ENCODE data around the gene PRDM16.

DNA sequence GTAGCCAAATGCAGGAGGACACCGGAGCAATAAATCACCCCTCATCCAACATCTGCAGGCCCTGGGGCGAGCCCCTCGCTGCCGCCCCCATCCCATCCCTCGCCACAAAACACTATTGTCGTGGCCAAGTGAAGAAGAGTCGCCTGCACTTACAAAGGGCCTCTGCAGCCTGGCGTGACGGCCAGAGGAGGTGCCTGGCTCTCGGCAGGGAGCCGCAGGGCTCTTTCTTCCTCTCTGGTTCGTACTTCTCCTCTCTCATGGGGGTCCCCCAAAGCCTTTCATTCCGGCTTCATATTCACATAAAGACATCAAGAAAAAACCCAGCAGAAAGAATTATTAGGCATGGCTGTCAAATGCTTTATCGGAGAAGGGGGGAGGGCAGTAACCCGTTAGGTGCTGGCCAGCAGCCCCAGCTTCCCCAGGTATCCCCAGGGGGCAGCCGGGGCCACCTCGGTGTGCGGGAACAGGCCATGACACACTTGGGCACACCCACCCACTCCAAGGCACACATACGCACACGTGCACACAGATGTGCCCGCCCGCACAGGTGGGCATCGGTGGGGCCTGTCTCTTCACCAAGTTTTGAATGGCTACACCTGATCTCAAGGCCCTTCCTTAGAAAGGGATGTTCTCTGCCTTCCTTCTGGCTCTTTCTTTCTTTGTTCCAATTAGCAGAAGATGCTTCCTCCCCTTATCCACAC is 149.1 kb downstream of the PRDM16 start:
- TF ChIP-seq, protein P1, sequence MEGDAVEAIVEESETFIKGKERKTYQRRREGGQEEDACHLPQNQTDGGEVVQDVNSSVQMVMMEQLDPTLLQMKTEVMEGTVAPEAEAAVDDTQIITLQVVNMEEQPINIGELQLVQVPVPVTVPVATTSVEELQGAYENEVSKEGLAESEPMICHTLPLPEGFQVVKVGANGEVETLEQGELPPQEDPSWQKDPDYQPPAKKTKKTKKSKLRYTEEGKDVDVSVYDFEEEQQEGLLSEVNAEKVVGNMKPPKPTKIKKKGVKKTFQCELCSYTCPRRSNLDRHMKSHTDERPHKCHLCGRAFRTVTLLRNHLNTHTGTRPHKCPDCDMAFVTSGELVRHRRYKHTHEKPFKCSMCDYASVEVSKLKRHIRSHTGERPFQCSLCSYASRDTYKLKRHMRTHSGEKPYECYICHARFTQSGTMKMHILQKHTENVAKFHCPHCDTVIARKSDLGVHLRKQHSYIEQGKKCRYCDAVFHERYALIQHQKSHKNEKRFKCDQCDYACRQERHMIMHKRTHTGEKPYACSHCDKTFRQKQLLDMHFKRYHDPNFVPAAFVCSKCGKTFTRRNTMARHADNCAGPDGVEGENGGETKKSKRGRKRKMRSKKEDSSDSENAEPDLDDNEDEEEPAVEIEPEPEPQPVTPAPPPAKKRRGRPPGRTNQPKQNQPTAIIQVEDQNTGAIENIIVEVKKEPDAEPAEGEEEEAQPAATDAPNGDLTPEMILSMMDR (IDR thresholded peaks at IDR 0.05; ENCODE audit: insufficient read depth, low read depth, low read length) = no peak
- no peak for TF ChIP-seq EZH2 (IDR thresholded peaks at IDR 0.05; ENCODE audit: insufficient read depth, low read length)

All from astrocyte (in vitro differentiated cells and primary cell).